ENCODE data around the gene NTRK3.

DNA sequence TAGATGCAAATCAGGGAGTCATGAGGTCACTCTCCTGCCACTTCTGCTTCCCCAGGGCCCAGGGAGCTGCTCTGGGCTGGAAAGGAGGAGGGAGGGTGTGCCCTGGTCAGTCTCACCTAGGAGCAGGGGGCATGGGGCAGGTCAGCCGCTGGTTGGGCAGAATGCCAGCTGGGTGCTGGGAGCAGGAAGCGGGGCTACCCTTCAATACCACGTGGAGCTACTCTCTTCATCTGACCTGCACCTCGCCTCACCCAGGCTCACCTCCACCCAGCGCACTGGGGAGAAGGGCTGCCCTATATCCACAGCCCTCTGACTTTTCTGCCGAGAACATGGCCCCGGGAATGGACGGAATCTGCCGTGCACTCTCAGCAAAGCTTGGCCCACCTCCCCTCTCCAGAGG, 15.1 kb downstream of the NTRK3 start:
- TF ChIP-seq EZH2 (IDR thresholded peaks at IDR 0.05; ENCODE audit: low read depth) = no peak
- TF ChIP-seq CTCF (conservative IDR thresholded peaks at IDR 0.05) = no peak

Measured in PC-9 (cell line).